Keratinocyte (primary cell): Measurements from ENCODE around the gene MGP. TPM values are rescaled to one million over a fixed set of nuclear protein-coding genes. Genes with fewer than 3 reads are reported as not detected.

Experiments used
- DNase-seq: peaks from one replicate; pipeline ENCODE4 v3.0.0-alpha.2; 2011; ENCODE audit warnings: low read depth, missing footprints, low spot score
- FAIRE-seq: peaks from 2 replicates; lab custom pipeline; 2011; peaks lifted over from hg19 to GRCh38; lab: Jason Lieb, UNC
- H2AFZ ChIP-seq: 2 replicates; pipeline ENCODE4 v1.6.0; 2012; ENCODE audit warnings: low read length, control low read depth, inconsistent platforms; ENCODE audit not compliant: control insufficient read depth
- H3K27ac ChIP-seq: 2 replicates; pipeline ENCODE4 v1.5.1; 2011; ENCODE audit warnings: low read length; ENCODE audit not compliant: control insufficient read depth, insufficient read depth
- H3K27me3 ChIP-seq: 3 replicates; pipeline ENCODE4 v1.6.0; 2011; ENCODE audit warnings: low read length; ENCODE audit not compliant: control insufficient read depth, insufficient read depth; ENCODE audit errors: extremely low read depth
- H3K36me3 ChIP-seq, 2 experiments: 2 replicates in 1 of 2; 3 replicates in 1 of 2; pipeline ENCODE4 v1.5.1; 2011; ENCODE audit warnings: low read length in 2 of 2, mild to moderate bottlenecking in 1 of 2; ENCODE audit not compliant: control insufficient read depth in 2 of 2, insufficient read depth in 2 of 2; ENCODE audit errors: extremely low read depth in 1 of 2
- H3K4me1 ChIP-seq: 3 replicates; pipeline ENCODE4 v1.5.1; 2011; ENCODE audit warnings: low read length; ENCODE audit not compliant: control insufficient read depth, insufficient read depth; ENCODE audit errors: extremely low read depth
- H3K4me2 ChIP-seq: 3 replicates; pipeline ENCODE4 v1.6.0; 2011; ENCODE audit warnings: low read depth, low read length; ENCODE audit not compliant: control insufficient read depth, insufficient read depth; ENCODE audit errors: extremely low read depth
- H3K4me3 ChIP-seq, 3 experiments: fragments of 200-600 bp in 1 of 3; sonication (generic) in 1 of 3; 2 replicates in 2 of 3; 3 replicates in 1 of 3; pipeline ENCODE4 v1.5.1; 2011 to 2016; ENCODE audit warnings: low read length in 3 of 3, mild to moderate bottlenecking in 3 of 3, control low read depth in 2 of 3, inconsistent platforms in 1 of 3, low read depth in 1 of 3, mixed read lengths in 1 of 3, mixed run types in 1 of 3, moderate library complexity in 1 of 3; ENCODE audit not compliant: control insufficient read depth in 2 of 3, insufficient read depth in 2 of 3; ENCODE audit errors: extremely low read depth in 1 of 3
- H3K79me2 ChIP-seq: 2 replicates; pipeline ENCODE4 v1.6.0; 2012; ENCODE audit warnings: low read length; ENCODE audit not compliant: control insufficient read depth, insufficient read depth
- H3K9ac ChIP-seq: 3 replicates; pipeline ENCODE4 v1.6.0; 2011; ENCODE audit warnings: low read length; ENCODE audit not compliant: control insufficient read depth, insufficient read depth; ENCODE audit errors: extremely low read depth
- H3K9me1 ChIP-seq: 3 replicates; pipeline ENCODE4 v1.6.0; 2011; ENCODE audit warnings: low read length; ENCODE audit not compliant: control insufficient read depth, insufficient read depth; ENCODE audit errors: extremely low read depth
- H3K9me3 ChIP-seq: 2 replicates; pipeline ENCODE4 v1.5.1; 2012; ENCODE audit warnings: low read depth, low read length; ENCODE audit not compliant: control insufficient read depth
- H4K20me1 ChIP-seq: 3 replicates; pipeline ENCODE4 v1.6.0; 2011; ENCODE audit warnings: low read length; ENCODE audit not compliant: control insufficient read depth, insufficient read depth; ENCODE audit errors: extremely low read depth
- CTCF ChIP-seq, 3 experiments: IDR thresholded peaks in 1 of 3; conservative IDR thresholded peaks in 1 of 3; optimal IDR thresholded peaks in 1 of 3; 2 replicates in 2 of 3; 3 replicates in 1 of 3; pipeline versions ENCODE3 to v1.5.1; 2011; ENCODE audit warnings: low read length in 3 of 3, mild to moderate bottlenecking in 3 of 3, moderate library complexity in 2 of 3, control low read depth in 1 of 3, inconsistent platforms in 1 of 3; ENCODE audit not compliant: insufficient read depth in 2 of 3; ENCODE audit errors: extremely low read depth in 1 of 3
- EZH2 ChIP-seq: IDR thresholded peaks from one replicate; pipeline ENCODE4 v1.6.1; 2012; ENCODE audit warnings: inconsistent platforms, mild to moderate bottlenecking, low read length, moderate library complexity
- dilution Hi-C: fragments of 300-500 bp; cut with MboI; formaldehyde crosslinking; loops from one replicate; pipeline ENCODE4 v1.7.0; 2020; ENCODE audit warnings: low sequenced_read_pairs; ENCODE audit not compliant: extremely low pct_ligation_motif_present
- polyA plus RNA-seq, 5 experiments: library from polyadenylated mRNA; depleted of rRNA in 3 of 5; stranded (reverse) in 3 of 5; stranded (forward) in 1 of 5; unstranded in 1 of 5; fragments of >200 nt; gene quantifications; 1 replicate in 1 of 5; 2 replicates in 3 of 5; 3 replicates in 1 of 5; pipeline versions ENCODE4 v1.2.1 to v1.2.3, GENCODE V29; 2011 to 2012; ENCODE audit warnings: missing spikeins in 2 of 5, low read depth in 1 of 5, low replicate concordance in 1 of 5

Gene MGP
- polyA plus RNA-seq, 1 donor (not counting 4 experiments of a cell fraction or from before 2014, with no cell fraction given) = 0.24 TPM

- DNase-seq (no peak), FAIRE-seq (no peak)
- Histone ChIP-seq H3K9ac (no peak overlapping the region), H3K9me1 (no peaks in the 10 kb centered on the region), H2AFZ (no peak overlapping the region), H3K4me2 (no peak overlapping the region), H3K4me1 (no peaks in the 10 kb centered on the region), H3K79me2 (no peaks in the 10 kb centered on the region), H3K27ac (no peak overlapping the region), H3K4me3 (no peak overlapping the region), H3K9me3 (no peaks in the 10 kb centered on the region), H3K36me3 (no peaks in the 10 kb centered on the region), H3K27me3 (no peaks in the 10 kb centered on the region), H4K20me1 (no peaks in the 10 kb centered on the region)
- TF ChIP-seq CTCF (optimal IDR thresholded peaks at IDR 0.05 in 1 of 3, IDR thresholded peaks at IDR 0.05 in 1 of 3, conservative IDR thresholded peaks at IDR 0.05 in 1 of 3; ENCODE audit: extremely low read depth in 1 of 3, insufficient read depth in 2 of 3, low read length in 3 of 3) (no peak), EZH2 (no peak)
- dilution Hi-C loops = no loop called here
Measured at GRCh38 chr12:14874882-14875281, 10.8 kb downstream of the MGP start.

- no peaks in the 10 kb centered on the region for H3K4me1 ChIP-seq
- no peaks in the 10 kb centered on the region for H4K20me1 ChIP-seq
- no peak overlapping the region for H3K9ac ChIP-seq
- H3K9me1 ChIP-seq = no peaks in the 10 kb centered on the region
- no peaks in the 10 kb centered on the region for H3K9me3 ChIP-seq
- H3K79me2 ChIP-seq = no peaks in the 10 kb centered on the region
- DNase-seq (no peak), FAIRE-seq (no peak)
- no peak overlapping the region for H3K27ac ChIP-seq
- dilution Hi-C loops = no loop called here
- no peaks in the 10 kb centered on the region for H3K36me3 ChIP-seq
- TF ChIP-seq CTCF (optimal IDR thresholded peaks at IDR 0.05 in 1 of 3, IDR thresholded peaks at IDR 0.05 in 1 of 3, conservative IDR thresholded peaks at IDR 0.05 in 1 of 3; ENCODE audit: extremely low read depth in 1 of 3, insufficient read depth in 2 of 3, low read length in 3 of 3) = no peak
- TF ChIP-seq EZH2 = no peak
- no peak overlapping the region for H2AFZ ChIP-seq
- H3K27me3 ChIP-seq = no peaks in the 10 kb centered on the region
- no peak overlapping the region for H3K4me2 ChIP-seq
- H3K4me3 ChIP-seq = no peak overlapping the region
Measured at GRCh38 chr12:14873440-14874185, 12.0 kb downstream of the MGP start.
